ENCODE results near the gene PHLDB1. TPM values are rescaled to one million over a fixed set of nuclear protein-coding genes. Genes with fewer than 3 reads are reported as not detected.

Gene PHLDB1
- total RNA-seq, 2 donors from 2014 or later: 60.1 to 88.6 TPM

GRCh38 chr11:118628031-118628430 is 20.6 kb downstream of the PHLDB1 start:
- no peak overlapping the region for H3K4me3 ChIP-seq
- no peaks in the 10 kb centered on the region for H3K27me3 ChIP-seq
- intact Hi-C loops (cut with DNase I): no loop called here
- no peak overlapping the region for H3K9ac ChIP-seq (ENCODE audit: low read depth in 2 of 2, low read length in 2 of 2)
- H3K9me3 ChIP-seq: no peaks in the 10 kb centered on the region
- TF ChIP-seq CTCF (IDR thresholded peaks at IDR 0.05): no peak
- H3K27ac ChIP-seq: no peak overlapping the region
- no peaks in the 10 kb centered on the region for H3K36me3 ChIP-seq
- no peak for DNase-seq
- H3K4me1 ChIP-seq: peaks cover 10% of the 10 kb centered on the region

- Histone ChIP-seq H3K4me3 (no peak overlapping the region), H3K4me1 (peaks cover 12% of the 10 kb centered on the region), H3K9ac (ENCODE audit: low read depth in 2 of 2, low read length in 2 of 2) (no peak overlapping the region), H3K27ac (no peak overlapping the region), H3K36me3 (no peaks in the 10 kb centered on the region), H3K9me3 (no peaks in the 10 kb centered on the region), H3K27me3 (no peaks in the 10 kb centered on the region)
- intact Hi-C loops (cut with DNase I): no loop called here
- no peak for DNase-seq
- no peak for TF ChIP-seq CTCF (IDR thresholded peaks at IDR 0.05)
These were observed 21.0 kb downstream of the PHLDB1 start for GRCh38 chr11:118628432-118628831.

- no peaks in the 10 kb centered on the region for H3K9me3 ChIP-seq
- no peak overlapping the region for H3K27ac ChIP-seq
- TF ChIP-seq CTCF (IDR thresholded peaks at IDR 0.05): no peak
- intact Hi-C loops (cut with DNase I): no loop called here
- H3K9ac ChIP-seq (ENCODE audit: low read depth in 2 of 2, low read length in 2 of 2): peak overlapping the region in 1 of 2 donors; percentile 16
- no peaks in the 10 kb centered on the region for H3K27me3 ChIP-seq
- no peak overlapping the region for H3K4me3 ChIP-seq
- no peaks in the 10 kb centered on the region for H3K36me3 ChIP-seq
- DNase-seq: no peak
- H3K4me1 ChIP-seq: peaks cover 13% of the 10 kb centered on the region
These were observed 21.6 kb downstream of the PHLDB1 start for GRCh38 chr11:118628861-118629549.

- TF ChIP-seq CTCF (IDR thresholded peaks at IDR 0.05): no peak
- Histone ChIP-seq H3K36me3 (no peaks in the 10 kb centered on the region), H3K4me1 (peaks cover 19% of the 10 kb centered on the region), H3K27me3 (no peaks in the 10 kb centered on the region), H3K9ac (ENCODE audit: low read depth in 2 of 2, low read length in 2 of 2) (peak overlapping the region; percentile 38 to 86), H3K27ac (peak overlapping the region; percentile 85), H3K4me3 (peak overlapping the region; percentile 29), H3K9me3 (no peaks in the 10 kb centered on the region)
- intact Hi-C loops (cut with DNase I): no loop called here
- peak; percentile 86 for DNase-seq
These were observed 22.6 kb downstream of the PHLDB1 start for GRCh38 chr11:118629761-118630661.

- H3K9ac ChIP-seq (ENCODE audit: low read depth in 2 of 2, low read length in 2 of 2): peak overlapping the region; percentile 13 to 86
- intact Hi-C loops (cut with DNase I): no loop called here
- H3K36me3 ChIP-seq: no peaks in the 10 kb centered on the region
- H3K27me3 ChIP-seq: no peaks in the 10 kb centered on the region
- no peak for TF ChIP-seq CTCF (IDR thresholded peaks at IDR 0.05)
- peaks cover 19% of the 10 kb centered on the region for H3K4me1 ChIP-seq
- peak overlapping the region; percentile 85 for H3K27ac ChIP-seq
- H3K9me3 ChIP-seq: no peaks in the 10 kb centered on the region
- peak; percentile 87 for DNase-seq
- no peak overlapping the region for H3K4me3 ChIP-seq
These were observed 23.9 kb downstream of the PHLDB1 start for GRCh38 chr11:118631142-118631909.

All from colonic mucosa (tissue), 4 donors.